ENCODE measurements around the gene SLC46A1. TPM values are rescaled to one million over a fixed set of nuclear protein-coding genes. Genes with fewer than 3 reads are reported as not detected.

The SLC46A1 gene
- total and polyA plus RNA-seq, 9 of the 15 experiments (the other 6 are each of a cell fraction or from before 2014, with no cell fraction given), result 0.24 to 5.5 (median 3.1) TPM

GRCh38 chr17:28357061-28357900, 48.7 kb downstream of the SLC46A1 start, which contains the start of gene POLDIP2:
Gene POLDIP2, minus strand, starts transcription at chr17:28357527. Its CDS starts 79 bp downstream, at chr17:28357448.
- H3K4me3 ChIP-seq, result peak within 1 kb of the TSS; percentile 99
- peaks cover 5 to 10% of the 10 kb centered on the region in 2 experiments; a peak in 3 of 5 replicates for H3K4me1 ChIP-seq (replicated peaks in 1 of 2; ENCODE audit: control insufficient read depth in 2 of 2, insufficient read depth in 2 of 2, low read length in 2 of 2)
- peak within 1 kb of the TSS; percentile 89 for H3K27ac ChIP-seq (ENCODE audit: extremely low read depth, low read depth, low read length)
- no TSS peak for BruUV-seq (replicated peaks)
- peaks cover 34% of the 10 kb centered on the region for H3K79me2 ChIP-seq (ENCODE audit: control insufficient read depth, insufficient read depth, low read length)
- DNase-seq (ENCODE audit: extremely low read depth in 1 of 4, low spot score in 3 of 4) (peak; percentile 94 to 96 (median 94)), ATAC-seq (peak; percentile 100), FAIRE-seq (peak; percentile 85)
- peak within 1 kb of the TSS; percentile 91 for H3K4me2 ChIP-seq (ENCODE audit: insufficient read depth, low read length)
- peaks cover 68% of the 10 kb centered on the region for H3K36me3 ChIP-seq (ENCODE audit: control insufficient read depth, insufficient read depth, low read length)
- 1% methylated on average over 54 of the region's 80 CpGs for WGBS (ENCODE audit: insufficient coverage, low coverage, missing lambda C conversion rate)
- no peaks in the 10 kb centered on the region for H3K9me3 ChIP-seq (replicated peaks; ENCODE audit: control insufficient read depth, insufficient read depth, low read depth, low read length)
- in situ Hi-C loops (cut with MboI), result no loop called here
- no peaks in the 10 kb centered on the region for H3K9me1 ChIP-seq (ENCODE audit: control insufficient read depth, insufficient read depth, low read length)
- peak within 1 kb of the TSS; percentile 96 for H2AFZ ChIP-seq (ENCODE audit: low read depth, low read length)
- no peaks in the 10 kb centered on the region for H3K27me3 ChIP-seq (ENCODE audit: control insufficient read depth in 2 of 2, insufficient read depth in 2 of 2, low read length in 2 of 2)
- peak within 1 kb of the TSS; percentile 95 to 96 for H3K9ac ChIP-seq (ENCODE audit: insufficient read depth in 1 of 2, low read depth in 2 of 2, low read length in 2 of 2)
- CTCF ChIA-PET (ENCODE audit: low intra/inter-chr PET ratio), result no interaction called here
- no peaks in the 10 kb centered on the region for H4K20me1 ChIP-seq (replicated peaks; ENCODE audit: control insufficient read depth, insufficient read depth, low read length)
- POLR2A ChIA-PET, result interaction anchor here (0.6 to 4.0 kb wide), 16 partner anchors 9 to 707 kb away, joined by 3 to 31 read pairs (median 4); partner anchors contain the start of genes IFT20, TNFAIP1 and VTN
- intact Hi-C loops (cut with micrococcal nuclease), result no loop called here
- TF ChIP-seq HNRNPLL (IDR thresholded peaks at IDR 0.05; ENCODE audit: low read depth, low read length, poor library complexity, severe bottlenecking) (no peak), HMGN3 (IDR thresholded peaks at IDR 0.05; ENCODE audit: borderline replicate concordance, extremely low read depth, insufficient read length, low read depth, low read length) (no peak), CEBPB (tag; IDR thresholded peaks at IDR 0.05) (no peak), GABPA (tag; conservative IDR thresholded peaks at IDR 0.05; ENCODE audit: low read depth) (peak; percentile 100), POLR3G (IDR thresholded peaks at IDR 0.05; ENCODE audit: extremely low read depth, insufficient read length, insufficient replicate concordance) (no peak), YBX1 (IDR thresholded peaks at IDR 0.05) (no peak), NFIC (IDR thresholded peaks at IDR 0.05) (peak; percentile 55), U2AF1 (optimal IDR thresholded peaks at IDR 0.05; ENCODE audit: low read depth, low read length) (peak; percentile 77), ZNF3 (CRISPR knock-in tag; IDR thresholded peaks at IDR 0.05) (no peak), SREBF1 (IDR thresholded peaks at IDR 0.05; ENCODE audit: borderline replicate concordance, low read depth, low read length) (no peak), KLF6 (CRISPR knock-in tag; IDR thresholded peaks at IDR 0.05; ENCODE audit: borderline replicate concordance) (no peak), LEF1 (IDR thresholded peaks at IDR 0.05) (no peak), ZNF57 (CRISPR knock-in tag; IDR thresholded peaks at IDR 0.05) (no peak), MTA3 (IDR thresholded peaks at IDR 0.05; ENCODE audit: borderline replicate concordance) (0 out of 2 replicates have a peak, but pooled peaks have one; percentile 37), ZFX (CRISPR knock-in tag; IDR thresholded peaks at IDR 0.05) (peak; percentile 88), ZBTB9 (CRISPR knock-in tag; IDR thresholded peaks at IDR 0.05) (no peak), JUNB (CRISPR knock-in tag; conservative IDR thresholded peaks at IDR 0.05) (no peak), KAT2B (IDR thresholded peaks at IDR 0.05; ENCODE audit: low read depth, low read length) (no peak), ZBTB17 (CRISPR knock-in tag; IDR thresholded peaks at IDR 0.05) (no peak; the same call in none of the 2 replicates), GTF2E2 (tag; IDR thresholded peaks at IDR 0.05) (no peak), ZNF224 (CRISPR knock-in tag; IDR thresholded peaks at IDR 0.05) (no peak), IRF1 (CRISPR knock-in tag; IDR thresholded peaks at IDR 0.05; ENCODE audit: borderline replicate concordance) (no peak)

Measured in K562 (cell line).